Naive thymus-derived CD8-positive, alpha-beta T cell (primary cell): Measurements from ENCODE around the gene ITPR3. TPM values are rescaled to one million over a fixed set of nuclear protein-coding genes. Genes with fewer than 3 reads are reported as not detected.
A peak's percentile ranks its signal among the peaks of the same experiment; 100 is the strongest.

ENCODE experiments used
- ATAC-seq, 2 donors: fragments of 150-1000 bp; cut with Tn5 transposase in 1 of 2; sonication (Bioruptor Pico), chemical (Tn5 transposase) in 1 of 2; 1 replicate in 1 of 2; 2 replicates in 1 of 2; pipeline ENCODE4 v1.10.0; 2021; ENCODE audit warnings: mild to moderate bottlenecking in 2 of 2, moderate library complexity in 2 of 2
- POLR2A ChIA-PET: fragments of 350-600 bp; sonication (Branson Sonifier 250); formaldehyde crosslinking; loops from one replicate; lab custom pipeline; 2021; ENCODE audit warnings: antibody characterized with exemption; lab: Charles Lee
- DNase-seq, 10 donors: peaks; one replicate each; pipeline versions ENCODE4 v3.0.0 to v3.0.0-alpha.2; 2020 to 2022
- H3K27ac Mint-ChIP-seq, 10 donors: one replicate each; pipeline ENCODE4 v1.8.0; 2020 to 2022; ENCODE audit warnings: mild to moderate bottlenecking in 10 of 10, mixed read lengths in 10 of 10, moderate library complexity in 4 of 10, inconsistent platforms in 1 of 10
- H3K27me3 Mint-ChIP-seq, 5 donors: one replicate each; pipeline ENCODE4 v1.8.0; 2021 to 2022; ENCODE audit warnings: mixed read lengths in 5 of 5
- H3K36me3 Mint-ChIP-seq, 3 donors: one replicate each; pipeline ENCODE4 v1.8.0; 2020 to 2022; ENCODE audit warnings: mixed read lengths in 3 of 3, mild to moderate bottlenecking in 2 of 3, inconsistent platforms in 1 of 3
- H3K4me1 Mint-ChIP-seq, 4 donors: one replicate each; pipeline ENCODE4 v1.8.0; 2021 to 2022; ENCODE audit warnings: mixed read lengths in 4 of 4
- H3K4me3 Mint-ChIP-seq, 10 donors: one replicate each; pipeline ENCODE4 v1.8.0; 2020 to 2022; ENCODE audit warnings: mild to moderate bottlenecking in 10 of 10, mixed read lengths in 10 of 10, moderate library complexity in 6 of 10, inconsistent platforms in 1 of 10
- H3K9me3 Mint-ChIP-seq, 9 donors: one replicate each; pipeline ENCODE4 v1.8.0; 2020 to 2022; ENCODE audit warnings: mixed read lengths in 9 of 9, mild to moderate bottlenecking in 3 of 9, inconsistent platforms in 1 of 9, moderate library complexity in 1 of 9
- microRNA-seq: library from miRNA; unstranded; fragments of <30 nt; microRNA quantifications from one replicate; pipeline ENCODE4 v1.2.0, GENCODE V29; 2022; ENCODE audit warnings: borderline microRNAs expressed
- polyA plus RNA-seq, 3 donors: library from polyadenylated mRNA; unstranded; fragments of 300-500 nt; fragmentation: Illumina TruSeq; gene quantifications; one replicate each; pipeline ENCODE4 v1.2.3, GENCODE V29; 2021
- total RNA-seq, 8 experiments: library from RNA in 2 of 8; stranded (reverse) in 2 of 8; gene quantifications; one replicate each; pipeline ENCODE4 v1.2.3 and lab custom pipeline; 2021 to 2026

The ITPR3 gene
- total and polyA plus RNA-seq, 5 experiments from 2014 or later, result 0.98 to 46.2 (median 4.9) TPM

- H3K9me3 Mint-ChIP-seq, result no peaks in the 10 kb centered on the region
- H3K27ac Mint-ChIP-seq, result no peak overlapping the region
- POLR2A ChIA-PET, result no interaction called here
- no peak overlapping the region for H3K4me3 Mint-ChIP-seq
- H3K27me3 Mint-ChIP-seq, result peaks cover 0 to 9% (median 5%) of the 10 kb centered on the region in 5 donors
- DNase-seq (peak in 1 of 10 donors; percentile 32), ATAC-seq (no peak)
- peaks cover 2 to 6% (median 5%) of the 10 kb centered on the region in 4 donors for H3K4me1 Mint-ChIP-seq
- no peaks in the 10 kb centered on the region for H3K36me3 Mint-ChIP-seq
These were observed 119.1 kb downstream of the ITPR3 start for GRCh38 chr6:33740204-33740608.

GRCh38 chr6:33740794-33741193 lies 119.7 kb downstream of the ITPR3 start:
- Mint-ChIP-seq H3K27ac (no peak overlapping the region), H3K36me3 (no peaks in the 10 kb centered on the region), H3K4me3 (no peak overlapping the region), H3K9me3 (no peaks in the 10 kb centered on the region), H3K4me1 (peaks cover 2 to 6% (median 5%) of the 10 kb centered on the region in 4 donors), H3K27me3 (peaks cover 0 to 9% (median 5%) of the 10 kb centered on the region in 5 donors)
- POLR2A ChIA-PET, result no interaction called here
- DNase-seq (peak in 1 of 10 donors; percentile 16), ATAC-seq (no peak)

- no peak overlapping the region for H3K4me3 Mint-ChIP-seq
- H3K36me3 Mint-ChIP-seq, result no peaks in the 10 kb centered on the region
- peaks cover 0 to 10% (median 5%) of the 10 kb centered on the region in 5 donors for H3K27me3 Mint-ChIP-seq
- peak in 1 of 10 donors; percentile 47 for DNase-seq
- H3K9me3 Mint-ChIP-seq, result no peaks in the 10 kb centered on the region
- no peak overlapping the region for H3K27ac Mint-ChIP-seq
- peaks cover 2 to 6% (median 5%) of the 10 kb centered on the region in 4 donors for H3K4me1 Mint-ChIP-seq
- no peak for ATAC-seq
- POLR2A ChIA-PET, result interaction anchor here (0.6 kb wide), 1 partner anchor 396 kb away, joined by 3 read pairs; no protein-coding TSS in a partner anchor
These were observed 121.0 kb downstream of the ITPR3 start for GRCh38 chr6:33742092-33742491.

- no peaks in the 10 kb centered on the region for H3K9me3 Mint-ChIP-seq
- ATAC-seq (no peak), DNase-seq (peak in 1 of 10 donors; percentile 58)
- POLR2A ChIA-PET, result no interaction called here
- no peaks in the 10 kb centered on the region for H3K36me3 Mint-ChIP-seq
- H3K27ac Mint-ChIP-seq, result no peak overlapping the region
- peaks cover 2 to 6% (median 5%) of the 10 kb centered on the region in 4 donors for H3K4me1 Mint-ChIP-seq
- no peak overlapping the region for H3K4me3 Mint-ChIP-seq
- H3K27me3 Mint-ChIP-seq, result peaks cover 0 to 12% (median 9%) of the 10 kb centered on the region in 5 donors
These were observed 121.7 kb downstream of the ITPR3 start for GRCh38 chr6:33742837-33743236.

GRCh38 chr6:33744001-33744848 lies 123.1 kb downstream of the ITPR3 start:
- no peaks in the 10 kb centered on the region for H3K9me3 Mint-ChIP-seq
- H3K4me3 Mint-ChIP-seq, result no peak overlapping the region
- peaks cover 0 to 12% (median 9%) of the 10 kb centered on the region in 5 donors for H3K27me3 Mint-ChIP-seq
- peak; percentile 49 to 81 (median 68) for DNase-seq
- H3K27ac Mint-ChIP-seq, result peak overlapping the region in 1 of 10 donors; percentile 6
- POLR2A ChIA-PET, result interaction anchor here (0.7 kb wide), 1 partner anchor 162 kb away, joined by 5 read pairs; no protein-coding TSS in a partner anchor
- peak; percentile 88 to 97 for ATAC-seq
- no peaks in the 10 kb centered on the region for H3K36me3 Mint-ChIP-seq
- peaks cover 2 to 6% (median 5%) of the 10 kb centered on the region in 4 donors for H3K4me1 Mint-ChIP-seq

GRCh38 chr6:33744895-33745546 lies 123.9 kb downstream of the ITPR3 start:
- POLR2A ChIA-PET, result no interaction called here

GRCh38 chr6:33745548-33745947 lies 124.4 kb downstream of the ITPR3 start:
- peaks cover 2 to 6% (median 5%) of the 10 kb centered on the region in 4 donors for H3K4me1 Mint-ChIP-seq
- ATAC-seq, result no peak
- H3K9me3 Mint-ChIP-seq, result no peaks in the 10 kb centered on the region
- no peak for DNase-seq
- no peaks in the 10 kb centered on the region for H3K36me3 Mint-ChIP-seq
- peak overlapping the region in 1 of 10 donors; percentile 79 for H3K27ac Mint-ChIP-seq
- H3K4me3 Mint-ChIP-seq, result no peak overlapping the region
- POLR2A ChIA-PET, result no interaction called here
- H3K27me3 Mint-ChIP-seq, result peaks cover 0 to 12% (median 9%) of the 10 kb centered on the region in 5 donors

More at GRCh38 chr6:33744895-33745546, 123.9 kb downstream of the ITPR3 start:
- Mint-ChIP-seq H3K9me3 (no peaks in the 10 kb centered on the region), H3K36me3 (no peaks in the 10 kb centered on the region), H3K4me1 (peaks cover 2 to 6% (median 5%) of the 10 kb centered on the region in 4 donors), H3K27me3 (peaks cover 0 to 12% (median 9%) of the 10 kb centered on the region in 5 donors), H3K27ac (no peak overlapping the region), H3K4me3 (no peak overlapping the region)
- DNase-seq (no peak), ATAC-seq (peak in 1 of 2 donors; percentile 12)

Small RNA genes within 50 kb of the gene (microRNA-seq; reads per million reads assigned to microRNA genes)
- 5.5 reads per million, percentile 15 among the genes with 10 or more reads in this experiment for gene MIR3934

Other genes starting within 250 kb of the ITPR3 start
- gene KIFC1, start 229.5 kb upstream of the ITPR3 start, total RNA-seq, result 1 to 10 TPM in 1 of 2 experiments, under 1 TPM in 1; 0.60 to 1.2 TPM
- gene KIFC1, start 229.5 kb upstream of the ITPR3 start, polyA plus RNA-seq, result under 1 TPM in 2 of 3 donors, not detected in 1; 0.26 to 0.46 TPM
- 100 to 1,000 TPM; 213 to 223 TPM for gene PHF1, start 210.3 kb upstream of the ITPR3 start, total RNA-seq
- gene PHF1, start 210.3 kb upstream of the ITPR3 start, polyA plus RNA-seq, result 10 to 100 TPM; 44.3 to 71.4 (median 45.3) TPM
- 100 to 1,000 TPM; 198 to 201 TPM for gene CUTA, start 203.2 kb upstream of the ITPR3 start, total RNA-seq
- 100 to 1,000 TPM; 338 to 441 (median 385) TPM for gene CUTA, start 203.2 kb upstream of the ITPR3 start, polyA plus RNA-seq
- gene SYNGAP1, start 201.3 kb upstream of the ITPR3 start, total RNA-seq, result 10 to 100 TPM; 57.0 to 66.6 TPM
- 1 to 10 TPM in 2 of 3 donors, under 1 TPM in 1; 0.38 to 1.9 (median 1.4) TPM for gene SYNGAP1, start 201.3 kb upstream of the ITPR3 start, polyA plus RNA-seq
- gene ZBTB9, start 166.7 kb upstream of the ITPR3 start, total RNA-seq, result 10 to 100 TPM; 10.6 to 11.9 TPM
- gene ZBTB9, start 166.7 kb upstream of the ITPR3 start, polyA plus RNA-seq, result 10 to 100 TPM in 1 of 3 donors, 1 to 10 TPM in 2; 3.7 to 10.4 (median 6.4) TPM
- 10 to 100 TPM; 16.3 to 16.5 TPM for gene BAK1, start 41.0 kb upstream of the ITPR3 start, total RNA-seq
- gene BAK1, start 41.0 kb upstream of the ITPR3 start, polyA plus RNA-seq, result 10 to 100 TPM; 11.8 to 20.9 (median 13.2) TPM
- 10 to 100 TPM; 23.3 to 24.7 TPM for gene UQCC2, start 90.4 kb downstream of the ITPR3 start, total RNA-seq
- gene UQCC2, start 90.4 kb downstream of the ITPR3 start, polyA plus RNA-seq, result 10 to 100 TPM; 44.4 to 57.7 (median 56.2) TPM
- gene IP6K3, start 125.6 kb downstream of the ITPR3 start, total RNA-seq, result not detected
- gene IP6K3, start 125.6 kb downstream of the ITPR3 start, polyA plus RNA-seq, result not detected
- 100 to 1,000 TPM; 126 to 128 TPM for gene LEMD2, start 167.8 kb downstream of the ITPR3 start, total RNA-seq
- gene LEMD2, start 167.8 kb downstream of the ITPR3 start, polyA plus RNA-seq, result 10 to 100 TPM; 24.6 to 43.9 (median 26.0) TPM
- gene MLN, start 182.7 kb downstream of the ITPR3 start, total RNA-seq, result not detected
- gene MLN, start 182.7 kb downstream of the ITPR3 start, polyA plus RNA-seq, result not detected